ENCODE results near the gene SEMA3G.

The SEMA3G gene

DNA sequence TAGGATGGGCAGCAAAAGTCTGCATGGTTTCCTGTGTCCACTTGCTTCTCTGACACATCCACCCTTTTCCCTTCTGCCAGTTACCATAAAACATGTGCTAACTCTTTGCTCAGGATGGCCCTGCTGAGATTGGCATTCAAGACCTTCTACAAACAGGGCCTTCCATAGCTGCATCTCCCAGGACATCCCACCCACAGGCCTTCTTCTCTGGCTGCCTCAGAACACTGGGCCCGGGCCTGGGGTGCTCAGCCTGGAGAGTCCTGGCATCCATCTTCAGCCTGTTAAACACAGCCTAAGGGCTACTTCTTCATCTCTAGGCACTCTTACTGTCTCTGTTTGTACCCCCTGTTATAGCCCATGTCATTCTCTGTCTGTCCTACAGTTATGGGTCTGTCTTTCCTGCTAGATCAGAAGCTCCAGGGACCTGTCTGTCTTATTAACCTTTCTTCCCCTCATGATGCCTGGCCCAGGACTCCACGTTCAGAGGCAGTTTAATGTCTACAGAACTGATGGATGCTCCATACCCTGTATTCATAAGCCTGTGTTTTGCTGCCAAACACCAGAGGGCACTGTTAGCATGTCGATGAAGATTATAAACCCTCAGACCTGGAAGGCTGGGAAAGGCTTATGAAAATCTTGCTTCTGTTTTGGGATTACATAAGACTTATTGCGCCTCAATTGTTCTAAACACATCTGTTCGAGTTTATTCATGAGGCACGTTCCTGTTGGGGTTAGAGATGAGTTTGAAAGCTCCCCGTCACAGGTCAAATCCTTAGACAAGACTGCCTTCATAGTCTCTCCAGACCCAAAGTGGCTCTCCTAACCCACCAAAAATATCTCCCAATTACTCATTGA lies 16.5 kb downstream of the SEMA3G start:
- peak; percentile 72 for TF ChIP-seq CTCF (IDR thresholded peaks at IDR 0.05; ENCODE audit: insufficient read depth, low read length)
- TF ChIP-seq, protein P1, sequence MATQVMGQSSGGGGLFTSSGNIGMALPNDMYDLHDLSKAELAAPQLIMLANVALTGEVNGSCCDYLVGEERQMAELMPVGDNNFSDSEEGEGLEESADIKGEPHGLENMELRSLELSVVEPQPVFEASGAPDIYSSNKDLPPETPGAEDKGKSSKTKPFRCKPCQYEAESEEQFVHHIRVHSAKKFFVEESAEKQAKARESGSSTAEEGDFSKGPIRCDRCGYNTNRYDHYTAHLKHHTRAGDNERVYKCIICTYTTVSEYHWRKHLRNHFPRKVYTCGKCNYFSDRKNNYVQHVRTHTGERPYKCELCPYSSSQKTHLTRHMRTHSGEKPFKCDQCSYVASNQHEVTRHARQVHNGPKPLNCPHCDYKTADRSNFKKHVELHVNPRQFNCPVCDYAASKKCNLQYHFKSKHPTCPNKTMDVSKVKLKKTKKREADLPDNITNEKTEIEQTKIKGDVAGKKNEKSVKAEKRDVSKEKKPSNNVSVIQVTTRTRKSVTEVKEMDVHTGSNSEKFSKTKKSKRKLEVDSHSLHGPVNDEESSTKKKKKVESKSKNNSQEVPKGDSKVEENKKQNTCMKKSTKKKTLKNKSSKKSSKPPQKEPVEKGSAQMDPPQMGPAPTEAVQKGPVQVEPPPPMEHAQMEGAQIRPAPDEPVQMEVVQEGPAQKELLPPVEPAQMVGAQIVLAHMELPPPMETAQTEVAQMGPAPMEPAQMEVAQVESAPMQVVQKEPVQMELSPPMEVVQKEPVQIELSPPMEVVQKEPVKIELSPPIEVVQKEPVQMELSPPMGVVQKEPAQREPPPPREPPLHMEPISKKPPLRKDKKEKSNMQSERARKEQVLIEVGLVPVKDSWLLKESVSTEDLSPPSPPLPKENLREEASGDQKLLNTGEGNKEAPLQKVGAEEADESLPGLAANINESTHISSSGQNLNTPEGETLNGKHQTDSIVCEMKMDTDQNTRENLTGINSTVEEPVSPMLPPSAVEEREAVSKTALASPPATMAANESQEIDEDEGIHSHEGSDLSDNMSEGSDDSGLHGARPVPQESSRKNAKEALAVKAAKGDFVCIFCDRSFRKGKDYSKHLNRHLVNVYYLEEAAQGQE (IDR thresholded peaks at IDR 0.05; ENCODE audit: insufficient replicate concordance, low read depth), result no peak
- peak; percentile 55 to 70 for DNase-seq (ENCODE audit: low read depth in 1 of 2, low spot score in 1 of 2)
- no peak overlapping the region for H3K27ac ChIP-seq (replicated peaks)

DNA sequence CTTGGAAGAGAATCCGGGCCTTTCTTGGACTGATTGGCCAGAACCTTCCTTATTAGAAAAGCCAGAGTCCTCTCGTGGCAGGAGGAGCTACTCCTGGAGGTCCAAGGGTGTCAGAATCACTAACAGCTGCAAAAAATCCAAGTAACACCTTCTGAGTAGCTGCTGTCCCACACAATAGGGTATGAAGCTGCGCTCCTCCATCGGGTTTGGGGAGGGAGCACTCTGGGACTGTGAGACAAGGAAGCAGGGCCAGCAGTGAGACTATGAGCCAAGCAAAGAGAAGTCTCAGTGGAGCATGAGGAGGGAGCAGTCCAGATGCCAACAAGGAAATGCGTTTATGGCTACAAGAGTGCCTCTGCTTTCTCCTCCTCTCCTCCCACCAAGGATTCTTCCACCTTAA lies 21.7 kb downstream of the SEMA3G start:
- no peak for DNase-seq (ENCODE audit: low read depth in 1 of 2, low spot score in 1 of 2)
- H3K4me3 ChIP-seq (replicated peaks; ENCODE audit: insufficient read depth, low read length), result no peak overlapping the region
- TF ChIP-seq, protein P1 (IDR thresholded peaks at IDR 0.05; ENCODE audit: insufficient replicate concordance, low read depth), result no peak
- TF ChIP-seq POLR2AphosphoS5 (IDR thresholded peaks at IDR 0.05; ENCODE audit: low read depth) (no peak), CTCF (IDR thresholded peaks at IDR 0.05; ENCODE audit: insufficient read depth, low read length) (no peak), GABPA (IDR thresholded peaks at IDR 0.05; ENCODE audit: low read depth) (no peak), SPI1 (IDR thresholded peaks at IDR 0.05; ENCODE audit: borderline replicate concordance, low read depth) (no peak)

More for the DNA sequence above, 16.5 kb downstream of the SEMA3G start:
- Histone ChIP-seq H3K27me3 (ENCODE audit: insufficient read depth, poor library complexity, severe bottlenecking) (no peaks in the 10 kb centered on the region), H3K4me3 (replicated peaks; ENCODE audit: insufficient read depth, low read length) (no peak overlapping the region)

GRCh38 chr3:52422669-52423068 lies 22.2 kb downstream of the SEMA3G start:
- no peak for DNase-seq (ENCODE audit: low read depth in 1 of 2, low spot score in 1 of 2)
- Histone ChIP-seq H3K4me3 (replicated peaks; ENCODE audit: insufficient read depth, low read length) (no peak overlapping the region), H3K27me3 (ENCODE audit: insufficient read depth, poor library complexity, severe bottlenecking) (no peaks in the 10 kb centered on the region), H3K27ac (replicated peaks) (no peak overlapping the region)
- TF ChIP-seq GABPA (IDR thresholded peaks at IDR 0.05; ENCODE audit: low read depth) (no peak), CTCF (IDR thresholded peaks at IDR 0.05; ENCODE audit: insufficient read depth, low read length) (no peak), SPI1 (IDR thresholded peaks at IDR 0.05; ENCODE audit: borderline replicate concordance, low read depth) (no peak), POLR2AphosphoS5 (IDR thresholded peaks at IDR 0.05; ENCODE audit: low read depth) (no peak)
- TF ChIP-seq, protein P1 (IDR thresholded peaks at IDR 0.05; ENCODE audit: insufficient replicate concordance, low read depth), result no peak

More for the DNA sequence above, 21.7 kb downstream of the SEMA3G start:
- no peaks in the 10 kb centered on the region for H3K27me3 ChIP-seq (ENCODE audit: insufficient read depth, poor library complexity, severe bottlenecking)
- no peak overlapping the region for H3K27ac ChIP-seq (replicated peaks)

Measured in HL-60 (cell line).